SK-MEL-5 (cell line): ENCODE measurements around the gene ZMYND10. TPM values are rescaled to one million over a fixed set of nuclear protein-coding genes. Genes with fewer than 3 reads are reported as not detected.

Experiments
- DNase-seq: peaks from one replicate; pipeline ENCODE4 v3.0.0-alpha.2; 2016; ENCODE audit warnings: low read depth, low spot score
- in situ Hi-C: cut with HindIII; loops from 2 replicates; pipeline ENCODE4 v1.10.0; 2016; ENCODE audit warnings: low sequenced_read_pairs, high pct_unique_total_duplicates, low pct_unique_long_range_greater_than_20kb
- total RNA-seq: library from RNA; depleted of rRNA; stranded (reverse); fragments of >200 nt; shearing (Covaris generic); gene quantifications from 2 replicates; pipeline ENCODE4 v1.2.3, GENCODE V29; 2014

Gene ZMYND10
- total RNA-seq, 1 experiment from 2014 or later: 0.61 TPM

DNA sequence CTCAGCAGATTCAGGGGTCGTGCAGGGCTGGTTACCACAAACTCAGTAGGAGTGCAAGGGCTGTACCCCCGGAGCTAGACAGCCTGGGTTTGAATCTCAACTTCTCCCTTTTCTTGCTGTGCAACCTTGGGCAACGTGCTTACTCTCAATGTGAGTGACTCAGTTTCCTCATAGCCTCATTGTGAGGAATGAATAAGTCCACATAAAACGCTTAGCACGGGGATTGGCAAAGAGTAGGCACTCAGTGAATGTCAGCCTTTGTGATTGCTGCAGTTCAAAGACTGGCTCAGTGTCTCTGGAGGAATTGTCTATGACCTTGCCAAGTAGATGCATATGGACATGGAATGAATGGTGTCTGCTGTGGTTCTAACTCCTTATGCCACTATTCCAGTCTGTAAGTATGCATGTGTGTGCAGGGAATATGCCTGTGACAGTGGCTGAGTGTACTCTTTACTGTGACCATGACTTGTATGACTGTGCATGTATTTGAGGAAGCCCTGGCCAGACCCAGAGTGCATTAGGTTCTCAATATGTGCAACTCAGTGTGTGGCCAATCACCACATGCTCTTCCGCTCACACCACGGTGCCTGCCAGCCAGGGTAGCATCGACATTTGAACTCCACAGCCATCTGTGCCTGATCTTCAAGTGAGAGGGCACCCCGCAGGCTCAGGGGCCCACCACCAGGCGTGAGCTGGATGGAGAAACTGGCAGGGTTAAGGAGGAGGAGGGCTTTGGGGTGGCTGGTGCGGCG lies 45.4 kb downstream of the ZMYND10 start:
- DNase-seq: peak; percentile 71
- in situ Hi-C loops: no loop called here

DNA sequence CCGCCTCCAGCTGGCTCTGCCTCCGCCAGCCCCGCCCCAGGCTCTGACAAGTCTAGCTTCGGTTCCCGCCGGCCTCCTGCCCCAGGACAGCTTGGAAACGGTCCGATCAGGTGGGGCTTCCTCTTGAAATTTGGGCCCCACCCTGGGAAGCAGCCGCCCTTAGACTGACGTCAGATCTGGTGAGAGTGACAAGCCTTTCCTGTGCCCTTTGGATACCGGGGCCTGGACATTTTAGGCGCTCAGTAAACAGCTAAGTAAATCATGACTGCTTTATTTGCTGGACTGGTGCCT lies 45.9 kb downstream of the ZMYND10 start:
- DNase-seq: no peak
- in situ Hi-C loops: no loop called here

DNA sequence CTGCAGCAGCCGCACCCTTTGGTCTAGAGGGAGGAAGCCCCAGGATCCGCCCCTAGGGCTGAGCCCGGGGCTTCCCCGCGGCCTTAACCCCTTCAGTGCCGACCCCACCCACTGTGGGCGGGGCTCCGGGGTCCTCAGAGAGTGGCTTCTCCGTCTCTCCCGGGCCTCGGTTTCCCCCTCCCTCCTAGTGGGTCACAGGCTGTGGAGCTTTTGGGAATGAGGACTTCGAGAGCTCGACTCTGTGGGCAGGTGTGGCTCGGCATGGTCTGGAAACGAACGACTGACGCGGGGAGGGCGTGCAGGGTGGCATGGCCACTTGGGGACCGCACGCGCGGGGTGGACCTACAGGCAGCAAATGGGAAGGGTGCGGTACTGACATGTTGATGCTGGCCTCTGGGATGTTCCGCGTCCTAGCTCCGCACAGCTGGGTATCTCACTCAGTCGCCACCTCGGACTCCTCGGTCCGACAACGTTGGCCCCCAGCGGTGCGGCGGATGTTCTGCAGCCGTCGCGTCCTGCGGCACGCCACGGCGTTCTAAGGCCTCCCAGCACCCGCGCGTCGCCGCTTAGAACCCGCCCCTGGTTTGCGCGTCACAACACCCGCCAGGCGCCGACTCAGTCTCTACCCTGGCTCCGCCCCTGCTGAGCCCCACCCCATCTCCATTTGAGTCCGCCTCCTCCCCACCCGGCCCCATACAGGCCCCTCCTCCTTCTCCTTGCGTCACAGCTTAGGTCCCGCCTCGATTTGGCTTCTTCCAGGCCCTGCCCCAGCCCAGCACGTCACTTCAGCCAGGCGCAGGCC lies 46.5 kb downstream of the ZMYND10 start, which contains the start of the genes HYAL3 and NAA80:
HYAL3 (minus strand) TSS at position 570 of the 802 bp plus-strand sequence. CDS start 3,803 bp downstream, outside the sequence.
NAA80 (minus strand) TSS at position 570 of the 802 bp plus-strand sequence. CDS start 1,942 bp downstream, outside the sequence.
- in situ Hi-C loops: no loop called here
- peak; percentile 99 for DNase-seq

DNA sequence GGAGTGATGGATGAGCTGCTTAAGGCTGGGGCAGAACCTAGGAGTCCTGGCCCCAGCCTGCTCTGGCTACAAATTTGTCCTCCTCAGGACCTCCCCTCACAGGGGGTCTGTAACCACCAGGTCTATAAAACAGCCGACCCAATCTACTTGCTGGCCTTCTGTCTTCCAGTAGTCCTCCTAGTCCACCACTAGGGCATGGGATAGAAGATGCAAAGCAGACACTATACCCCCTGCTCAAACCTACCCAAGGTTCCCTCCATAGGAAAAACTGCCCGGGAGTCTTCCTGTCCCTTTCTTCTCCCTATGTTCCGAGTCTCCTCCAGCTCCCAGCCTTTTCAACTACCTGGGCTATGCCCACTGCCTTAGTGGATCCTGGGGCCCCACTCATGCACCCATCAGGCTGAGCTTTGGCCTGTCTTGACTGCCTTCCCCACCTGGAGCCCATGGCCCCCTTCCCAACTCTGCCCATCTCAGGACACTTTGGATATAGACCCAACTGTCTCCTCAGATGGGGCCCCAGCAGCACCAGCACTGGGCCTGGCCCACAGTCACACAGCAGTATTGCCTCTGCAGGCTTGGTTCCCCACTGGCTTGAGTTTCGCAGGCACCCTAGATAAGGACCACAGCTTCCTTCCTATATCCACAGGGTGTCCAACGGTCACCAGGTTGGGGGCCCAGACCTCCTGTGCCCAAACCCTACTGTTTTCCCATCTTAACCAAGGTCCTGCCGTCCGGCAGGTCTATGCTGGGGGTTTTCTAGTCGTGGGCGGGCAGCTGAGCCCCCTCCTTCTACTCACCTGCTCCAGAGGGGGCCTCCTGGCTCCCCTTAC lies 47.4 kb downstream of the ZMYND10 start:
- in situ Hi-C loops: no loop called here
- DNase-seq: peak; percentile 26

DNA sequence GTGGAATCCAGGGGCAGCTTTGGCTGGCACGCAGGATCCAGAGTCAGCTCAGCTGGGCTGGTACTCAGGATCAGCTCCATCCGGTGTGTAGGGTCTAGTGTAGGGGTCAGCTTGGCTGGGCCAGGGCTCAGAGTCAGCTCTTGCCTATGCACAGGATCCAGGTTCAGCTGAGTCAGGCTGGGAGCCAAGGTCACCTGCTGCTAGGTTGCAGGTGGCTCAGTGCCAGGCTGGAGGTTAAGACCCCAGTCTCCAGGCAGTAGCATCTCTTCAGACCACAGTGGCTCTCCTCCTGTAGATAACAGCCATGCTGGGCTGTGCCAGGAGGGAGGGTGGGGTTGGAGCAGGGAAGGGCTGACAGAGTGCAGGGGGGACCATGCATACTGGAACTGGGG lies 48.2 kb downstream of the ZMYND10 start:
- no peak for DNase-seq

DNA sequence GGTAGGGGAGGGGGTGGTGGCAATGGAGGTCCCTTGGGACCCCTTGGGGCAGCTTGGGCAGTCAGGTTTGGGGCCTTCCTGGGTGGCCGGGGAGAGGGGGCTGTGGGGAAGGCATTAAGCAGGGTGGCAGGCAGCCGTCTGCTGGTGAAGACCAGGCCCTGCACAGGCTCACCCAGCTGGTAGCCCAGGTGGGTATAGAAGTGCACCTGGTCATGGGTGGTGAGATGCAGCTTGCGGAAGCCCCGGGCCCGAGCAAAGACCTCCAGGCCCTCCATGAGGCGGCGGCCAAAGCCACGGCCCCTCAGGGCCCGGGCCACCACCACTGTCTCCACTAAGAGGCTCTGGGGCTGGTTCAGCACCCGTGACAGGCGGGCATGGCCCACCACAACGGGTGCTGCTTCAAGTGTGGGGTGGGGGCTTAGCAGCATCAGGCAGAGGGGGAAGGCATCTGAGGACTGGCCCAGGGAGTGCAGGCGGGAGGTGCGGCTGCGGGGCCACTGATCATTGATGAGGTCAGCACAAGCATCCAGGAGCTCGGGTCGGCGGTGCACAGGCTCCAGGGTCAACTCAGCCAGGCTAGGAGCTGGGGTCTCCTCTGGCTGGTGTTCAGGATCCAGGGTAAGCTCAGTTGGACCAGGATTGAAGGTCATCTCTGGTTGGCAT lies 48.7 kb downstream of the ZMYND10 start:
- no peak for DNase-seq
- in situ Hi-C loops: no loop called here

More for the DNA sequence above, 48.2 kb downstream of the ZMYND10 start:
- in situ Hi-C loops: no loop called here

DNA sequence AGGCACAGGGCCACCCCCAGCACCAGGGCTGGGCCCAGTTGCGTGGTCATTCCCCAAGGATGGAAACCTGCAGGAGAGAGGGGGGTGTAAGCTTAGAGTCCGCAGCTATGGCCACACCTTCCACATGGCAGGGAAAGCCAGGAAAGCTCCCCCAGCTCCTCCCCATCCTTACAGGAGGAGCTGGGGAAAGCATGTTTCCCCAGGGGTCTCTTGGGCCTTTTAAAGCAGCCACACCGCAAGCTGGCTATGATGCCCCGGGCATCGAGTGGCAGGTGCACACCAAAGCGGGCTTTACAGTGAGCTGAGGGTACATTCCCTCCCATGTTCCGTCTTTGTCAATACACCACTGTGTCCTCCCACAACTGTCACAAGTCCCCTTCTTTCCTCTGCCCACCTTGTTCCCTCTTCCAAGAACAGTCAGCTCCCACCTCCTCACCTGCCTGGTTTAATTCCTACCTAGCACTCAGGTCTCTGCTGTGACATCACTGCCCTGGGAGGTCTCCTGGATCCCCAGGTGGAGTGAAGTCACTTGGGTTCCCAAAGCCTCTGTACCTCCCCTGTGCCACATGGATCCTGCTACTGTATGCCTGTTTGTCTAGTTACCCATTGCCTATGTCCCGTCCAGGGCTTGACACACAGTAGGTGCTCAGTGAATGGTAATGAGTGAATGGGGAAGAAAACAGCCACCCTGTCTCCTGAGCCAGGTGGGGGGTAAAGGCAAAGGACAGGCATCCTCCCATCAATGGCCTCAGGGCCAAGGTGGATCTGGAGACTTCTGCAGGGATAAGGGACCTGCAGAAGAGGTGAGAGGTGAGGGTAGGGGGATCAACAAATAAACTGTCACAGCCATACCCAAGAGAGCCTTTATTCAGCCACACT lies 49.7 kb downstream of the ZMYND10 start:
- DNase-seq: no peak
- in situ Hi-C loops: no loop called here

DNA sequence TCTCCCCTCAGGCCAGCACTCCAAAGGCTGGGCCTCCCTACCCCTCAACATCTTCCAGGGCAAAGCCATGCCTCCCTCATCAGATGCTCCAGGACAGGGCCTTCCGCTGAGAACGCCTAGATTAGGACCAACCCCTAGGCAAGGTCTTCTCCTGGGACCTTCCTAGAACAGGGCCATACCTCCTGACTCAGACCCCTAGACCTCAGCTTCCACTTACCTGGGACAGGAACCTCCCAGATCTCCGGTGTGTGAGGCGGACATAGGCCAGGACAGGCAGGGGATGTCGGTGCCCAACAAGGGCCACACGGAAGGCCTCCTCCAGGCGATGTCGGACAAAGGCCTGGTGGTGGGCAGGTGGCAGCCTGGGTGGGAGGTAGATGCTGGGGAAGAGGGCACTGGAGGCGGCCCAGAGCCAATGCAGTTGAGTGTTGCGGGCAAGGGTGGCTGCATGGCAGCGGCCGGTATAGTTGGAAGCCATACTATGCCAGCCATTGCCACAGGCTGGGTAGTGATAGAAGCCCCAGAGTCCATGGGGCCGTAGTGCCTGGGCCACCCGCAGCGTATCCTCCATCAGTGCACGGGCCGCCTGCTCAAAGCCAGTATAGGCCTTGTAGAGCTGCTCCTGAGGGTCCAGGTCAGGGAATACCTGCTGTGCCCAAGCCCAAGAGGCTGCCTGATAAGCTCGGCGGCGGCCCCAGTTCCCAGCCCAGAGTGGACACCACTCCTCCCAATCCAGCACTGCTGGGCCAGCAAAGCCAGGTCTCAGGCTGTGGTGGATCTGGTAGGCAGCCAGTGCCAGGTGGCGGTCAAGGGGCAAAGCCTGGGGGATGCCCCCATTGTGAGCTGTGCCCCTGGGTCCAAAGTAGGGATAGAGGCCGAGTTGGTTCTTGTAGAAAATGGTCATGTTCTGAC lies 50.8 kb downstream of the ZMYND10 start:
- in situ Hi-C loops: no loop called here
- no peak for DNase-seq

DNA sequence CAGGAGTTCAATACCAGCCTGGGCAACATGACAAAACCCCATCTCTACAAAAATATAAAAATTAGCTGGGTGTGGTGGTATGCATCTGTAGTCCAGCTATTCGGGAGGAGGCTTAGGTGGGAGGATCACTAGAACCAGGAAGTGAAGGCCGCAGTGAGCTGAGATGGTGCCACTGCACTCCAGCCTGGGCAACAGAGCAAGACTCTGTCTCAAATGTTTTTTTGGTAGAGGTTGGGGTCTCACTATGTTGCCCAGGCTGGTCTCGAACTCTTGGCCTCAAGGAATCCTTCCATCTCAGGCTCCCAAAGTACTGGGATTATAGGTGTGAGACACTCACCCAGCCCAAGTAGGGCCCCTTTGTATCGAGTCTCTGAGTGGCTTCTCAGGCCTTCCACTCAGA lies 51.4 kb downstream of the ZMYND10 start:
- in situ Hi-C loops: no loop called here
- DNase-seq: no peak

DNA sequence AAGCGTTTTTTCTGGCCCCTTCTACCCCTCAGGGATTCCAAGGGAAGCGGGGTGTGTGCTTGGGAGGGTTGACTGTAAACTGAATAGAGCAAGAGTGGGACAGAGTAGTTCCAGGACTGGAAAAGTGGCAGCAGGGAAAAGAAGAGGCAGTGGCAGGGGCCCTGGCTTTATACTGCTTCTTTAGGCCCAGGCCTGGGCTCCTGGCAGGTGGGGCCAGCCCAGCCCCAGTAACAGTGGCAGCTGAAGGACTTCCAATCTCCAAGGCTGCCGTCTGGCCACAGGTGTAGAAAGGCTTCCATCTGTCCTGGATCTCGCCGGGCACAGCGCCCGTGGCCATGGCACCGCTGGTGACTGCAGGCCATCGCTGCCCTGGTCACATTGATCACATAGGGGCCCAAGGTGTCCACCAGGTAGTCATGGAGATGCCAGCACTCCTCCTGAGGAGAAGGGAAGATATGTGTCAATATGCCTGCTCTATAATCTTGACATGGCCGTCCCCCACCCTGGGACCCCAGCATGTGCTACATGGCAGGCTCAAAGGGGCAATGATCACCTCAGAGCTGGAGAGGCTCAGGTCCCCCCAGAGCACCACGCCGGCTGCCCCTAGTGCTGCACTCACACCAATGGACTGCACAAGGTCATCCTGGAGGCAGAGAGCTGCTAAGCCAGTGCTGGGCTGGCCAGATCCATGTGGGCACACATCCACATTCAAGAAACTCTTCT lies 52.3 kb downstream of the ZMYND10 start:
- no peak for DNase-seq
- in situ Hi-C loops: no loop called here

DNA sequence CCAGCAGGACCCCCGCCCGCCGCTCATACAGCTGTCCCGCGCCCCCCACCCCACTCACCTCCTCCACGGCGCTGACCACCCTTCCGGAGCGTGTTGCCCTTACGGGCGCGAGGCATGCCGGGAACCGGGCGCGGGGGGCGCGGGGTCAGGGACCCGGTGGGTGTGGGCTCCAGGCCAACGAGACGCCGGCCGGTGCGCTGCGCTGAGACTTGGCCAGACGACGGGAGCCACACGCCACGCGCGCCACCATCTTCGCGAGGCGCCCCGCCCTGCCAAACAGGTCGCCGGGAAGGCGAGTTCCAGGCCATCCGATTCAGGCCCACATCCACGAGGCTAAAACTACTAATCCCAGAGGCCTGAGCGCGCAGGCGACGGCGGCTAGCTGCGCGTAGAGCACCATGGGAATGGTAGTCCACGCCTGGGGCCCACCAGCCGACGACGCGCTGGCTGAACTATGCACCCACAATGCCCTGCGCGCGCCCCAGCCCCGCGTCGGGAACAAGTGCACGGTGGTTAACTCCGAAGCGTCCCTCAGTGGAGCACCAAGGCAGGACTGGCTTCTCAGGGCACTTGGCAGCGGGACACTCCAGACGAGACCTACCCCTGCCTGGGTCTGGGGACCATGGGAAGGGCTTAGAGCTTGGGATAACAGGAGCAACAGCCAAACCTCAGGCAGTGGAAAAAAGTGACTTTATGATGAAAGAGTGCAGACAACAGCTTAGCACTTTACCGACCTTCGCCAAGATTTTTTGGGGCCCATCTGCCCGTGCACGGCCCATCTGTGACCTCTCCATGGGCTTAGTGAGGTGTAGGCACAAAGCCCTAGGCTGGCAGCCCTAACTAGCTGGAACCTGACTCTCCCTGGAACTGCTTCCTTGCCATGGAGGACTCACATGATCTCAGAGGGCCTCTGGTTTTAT lies 53.1 kb downstream of the ZMYND10 start, which contains the start of gene IFRD2:
IFRD2 (minus strand) TSS at position 271 of the 920 bp plus-strand sequence; CDS start at position 116, 155 bp downstream.
- peak; percentile 98 for DNase-seq
- in situ Hi-C loops: no loop called here
